LHCN-M2 (cell line): Measurements from ENCODE around the gene DAZAP1. TPM values are rescaled to one million over a fixed set of nuclear protein-coding genes. Genes with fewer than 3 reads are reported as not detected.

Source experiments
- DNase-seq: peaks from one replicate; pipeline ENCODE4 v3.0.0-alpha.2; 2012; ENCODE audit warnings: low read depth
- total RNA-seq: library from RNA; depleted of rRNA; stranded (reverse); fragments of >200 nt; gene quantifications from 2 replicates; pipeline ENCODE4 v1.2.3, GENCODE V29; 2014

The DAZAP1 gene
- total RNA-seq, 1 experiment from 2014 or later = 82.1 TPM

GRCh38 chr19:1393841-1394240 lies 13.5 kb upstream of the DAZAP1 start:
- DNase-seq = no peak

GRCh38 chr19:1394252-1395193 lies 12.9 kb upstream of the DAZAP1 start:
- no peak for DNase-seq

- DNase-seq = no peak
Measured at GRCh38 chr19:1395194-1396018, 12.0 kb upstream of the DAZAP1 start.

GRCh38 chr19:1396019-1396767 lies 11.2 kb upstream of the DAZAP1 start:
- no peak for DNase-seq

GRCh38 chr19:1396768-1397679 lies 10.4 kb upstream of the DAZAP1 start:
- DNase-seq = no peak

GRCh38 chr19:1397838-1398237 lies 9.5 kb upstream of the DAZAP1 start:
- no peak for DNase-seq

GRCh38 chr19:1399079-1399478 lies 8.3 kb upstream of the DAZAP1 start:
- no peak for DNase-seq

GRCh38 chr19:1399745-1400144 lies 7.6 kb upstream of the DAZAP1 start:
- no peak for DNase-seq

GRCh38 chr19:1400281-1401137 lies 6.9 kb upstream of the DAZAP1 start:
- DNase-seq = peak; percentile 60

GRCh38 chr19:1401138-1401888 lies 6.1 kb upstream of the DAZAP1 start, which contains the start of gene GAMT:
Gene GAMT (minus strand): TSS chr19:1401542. CDS start chr19:1401476, 66 bp downstream.
- DNase-seq = peak; percentile 36

GRCh38 chr19:1401889-1402217 lies 5.5 kb upstream of the DAZAP1 start:
- DNase-seq = no peak

- no peak for DNase-seq
Measured at GRCh38 chr19:1402411-1403070, 4.8 kb upstream of the DAZAP1 start.

GRCh38 chr19:1406774-1407527 lies 435 bp upstream of the DAZAP1 start:
- peak; percentile 98 for DNase-seq

- DNase-seq = peak; percentile 55
Measured at GRCh38 chr19:1408300-1409203, 1.2 kb downstream of the DAZAP1 start.

GRCh38 chr19:1409204-1410005 lies 2.0 kb downstream of the DAZAP1 start:
- DNase-seq = no peak
